ENCODE data around the gene CLIP3.
"Not testable (repeated sequence)": the region's sequence is repeated elsewhere in the genome, so short reads cannot be mapped to it uniquely, and the experiment has no call there.

CLIP3 gene

GRCh38 chr19:36009220-36009619 is 23.5 kb downstream of the CLIP3 start:
- DNase-seq (ENCODE audit: low spot score), result no peak
- no peak for FAIRE-seq

GRCh38 chr19:36008336-36008978 is 24.2 kb downstream of the CLIP3 start, which contains the start of gene SYNE4:
SYNE4 (minus strand) TSS chr19:36008813; CDS start chr19:36008681, 132 bp downstream.
- no peak for FAIRE-seq
- DNase-seq (ENCODE audit: low spot score), result no peak

GRCh38 chr19:36006955-36007354 is 25.7 kb downstream of the CLIP3 start:
- FAIRE-seq (no peak), DNase-seq (ENCODE audit: low spot score) (no peak)

- FAIRE-seq (no peak), DNase-seq (ENCODE audit: low spot score) (no peak)
These were observed 29.4 kb downstream of the CLIP3 start for GRCh38 chr19:36003284-36003683.

GRCh38 chr19:36001605-36002004 is 31.1 kb downstream of the CLIP3 start:
- DNase-seq (ENCODE audit: low spot score), result no peak
- no peak for FAIRE-seq

GRCh38 chr19:35996777-35997176 is 35.9 kb downstream of the CLIP3 start:
- FAIRE-seq (no peak), DNase-seq (ENCODE audit: low spot score) (no peak)

GRCh38 chr19:35995048-35995993 is 37.4 kb downstream of the CLIP3 start, which contains the start of gene SDHAF1:
SDHAF1 (plus strand) TSS chr19:35995188; CDS start chr19:35995275, 87 bp downstream.
- peak; percentile 95 for FAIRE-seq
- DNase-seq (ENCODE audit: low spot score), result peak; percentile 96

- FAIRE-seq, result no peak
These were observed 38.6 kb downstream of the CLIP3 start for GRCh38 chr19:35993923-35994598.

GRCh38 chr19:35992907-35993765 is 39.5 kb downstream of the CLIP3 start:
- FAIRE-seq, result no peak
- DNase-seq (ENCODE audit: low spot score), result no peak

More at GRCh38 chr19:35993923-35994598, 38.6 kb downstream of the CLIP3 start:
- DNase-seq (ENCODE audit: low spot score), result no peak

- no peak for FAIRE-seq
- no peak for DNase-seq (ENCODE audit: low spot score)
These were observed 40.8 kb downstream of the CLIP3 start for GRCh38 chr19:35991731-35992450.

- DNase-seq (ENCODE audit: low spot score) (no peak), FAIRE-seq (no peak)
These were observed 41.6 kb downstream of the CLIP3 start for GRCh38 chr19:35990771-35991730.

- FAIRE-seq, result no peak
- DNase-seq (ENCODE audit: low spot score), result no peak
These were observed 42.5 kb downstream of the CLIP3 start for GRCh38 chr19:35990156-35990555.

GRCh38 chr19:35988824-35989223 is 43.8 kb downstream of the CLIP3 start:
- no peak for FAIRE-seq
- DNase-seq (ENCODE audit: low spot score), result no peak

GRCh38 chr19:35987571-35987896 is 45.1 kb downstream of the CLIP3 start:
- FAIRE-seq, result no peak
- no peak for DNase-seq (ENCODE audit: low spot score)

GRCh38 chr19:35986664-35987570 is 45.8 kb downstream of the CLIP3 start:
- FAIRE-seq (peak; percentile 32), DNase-seq (ENCODE audit: low spot score) (peak; percentile 54)

GRCh38 chr19:35986111-35986510 is 46.6 kb downstream of the CLIP3 start:
- DNase-seq (ENCODE audit: low spot score) (no peak), FAIRE-seq (no peak)

GRCh38 chr19:35983177-35983576 is 49.5 kb downstream of the CLIP3 start:
- DNase-seq (ENCODE audit: low spot score) (no peak), FAIRE-seq (no peak)

GRCh38 chr19:35980997-35981396 is 51.7 kb downstream of the CLIP3 start:
- DNase-seq (ENCODE audit: low spot score); FAIRE-seq: not testable (repeated sequence)
